Esophagus squamous epithelium (tissue), 5 donors: Measurements from ENCODE around the gene SLC18A3. TPM values are rescaled to one million over a fixed set of nuclear protein-coding genes. Genes with fewer than 3 reads are reported as not detected.

ENCODE experiments used
- DNase-seq: peaks from one replicate; lab custom pipeline; 2025; lab: John Stamatoyannopoulos, UW
- H3K27ac ChIP-seq, 4 donors: fragments of 200-600 bp; sonication (generic); one replicate each; pipeline ENCODE4 v1.5.1; 2016 to 2019; ENCODE audit warnings: mild to moderate bottlenecking in 1 of 4
- H3K27me3 ChIP-seq, 4 donors: fragments of 200-600 bp; sonication (generic); 1 replicate in 3 of 4; 2 replicates in 1 of 4; pipeline versions ENCODE4 v1.5.1 to v1.6.0; 2017 to 2021; ENCODE audit warnings: antibody characterized with exemption in 1 of 4
- H3K36me3 ChIP-seq, 3 donors: fragments of 200-600 bp; sonication (generic); one replicate each; pipeline ENCODE4 v1.5.1; 2016 to 2019
- H3K4me1 ChIP-seq, 3 donors: fragments of 200-600 bp; sonication (generic); one replicate each; pipeline ENCODE4 v1.5.1; 2017 to 2019
- H3K4me3 ChIP-seq, 4 donors: fragments of 200-600 bp; sonication (generic); 1 replicate in 3 of 4; 2 replicates in 1 of 4; pipeline ENCODE4 v1.5.1; 2016 to 2019; ENCODE audit warnings: mild to moderate bottlenecking in 2 of 4, moderate library complexity in 1 of 4
- H3K9me3 ChIP-seq, 3 donors: fragments of 200-600 bp; sonication (generic); one replicate each; pipeline ENCODE4 v1.5.1; 2016 to 2019
- POLR2A ChIP-seq, 4 donors: fragments of 450-650 bp; IDR thresholded peaks; one replicate each; pipeline ENCODE4 v1.6.1; 2017; ENCODE audit warnings: antibody characterized with exemption in 4 of 4, mild to moderate bottlenecking in 4 of 4, moderate library complexity in 3 of 4
- WGBS, 2 donors: methylation state at CpG; one replicate each; pipeline ENCODE4 v1.1.5; 2018; 5-methylcytosine and 5-hydroxymethylcytosine counted together
- intact Hi-C: fragments of 100-400 bp; cut with DNase I; formaldehyde crosslinking; loops from one replicate; pipeline ENCODE4 v1.15.0; 2022
- total RNA-seq, 4 donors: library from RNA; depleted of rRNA; stranded (reverse); fragments of >200 nt; gene quantifications; one replicate each; pipeline ENCODE4 v1.1.0, GENCODE V29; 2016
- TF ChIP-seq, protein P1 (sequence below), 6 experiments: fragments of 450-650 bp in 4 of 6; fragments of 200-600 bp in 2 of 6; sonication (generic) in 2 of 6; IDR thresholded peaks; one replicate each; pipeline ENCODE4 v1.5.1; 2016 to 2019; ENCODE audit warnings: antibody characterized with exemption in 6 of 6, mild to moderate bottlenecking in 4 of 6, moderate library complexity in 4 of 6
- donor health status: DM: yes; HTN: yes; CAD: no.

The SLC18A3 gene
- total RNA-seq, 4 donors from 2014 or later: not detected

GRCh38 chr10:49606981-49607535, 3.1 kb upstream of the SLC18A3 start:
- Histone ChIP-seq H3K4me3 (no peak overlapping the region), H3K27ac (no peak overlapping the region), H3K9me3 (no peaks in the 10 kb centered on the region), H3K36me3 (no peaks in the 10 kb centered on the region), H3K27me3 (peaks cover 25 to 93% (median 35%) of the 10 kb centered on the region in 4 donors), H3K4me1 (peaks cover 12 to 40% (median 13%) of the 10 kb centered on the region in 3 donors)
- 0 to 17% methylated on average over 5 to 8 of the region's 22 CpGs for WGBS, 2 donors
- intact Hi-C loops: no loop called here
- DNase-seq: no peak
- TF ChIP-seq, protein P1, sequence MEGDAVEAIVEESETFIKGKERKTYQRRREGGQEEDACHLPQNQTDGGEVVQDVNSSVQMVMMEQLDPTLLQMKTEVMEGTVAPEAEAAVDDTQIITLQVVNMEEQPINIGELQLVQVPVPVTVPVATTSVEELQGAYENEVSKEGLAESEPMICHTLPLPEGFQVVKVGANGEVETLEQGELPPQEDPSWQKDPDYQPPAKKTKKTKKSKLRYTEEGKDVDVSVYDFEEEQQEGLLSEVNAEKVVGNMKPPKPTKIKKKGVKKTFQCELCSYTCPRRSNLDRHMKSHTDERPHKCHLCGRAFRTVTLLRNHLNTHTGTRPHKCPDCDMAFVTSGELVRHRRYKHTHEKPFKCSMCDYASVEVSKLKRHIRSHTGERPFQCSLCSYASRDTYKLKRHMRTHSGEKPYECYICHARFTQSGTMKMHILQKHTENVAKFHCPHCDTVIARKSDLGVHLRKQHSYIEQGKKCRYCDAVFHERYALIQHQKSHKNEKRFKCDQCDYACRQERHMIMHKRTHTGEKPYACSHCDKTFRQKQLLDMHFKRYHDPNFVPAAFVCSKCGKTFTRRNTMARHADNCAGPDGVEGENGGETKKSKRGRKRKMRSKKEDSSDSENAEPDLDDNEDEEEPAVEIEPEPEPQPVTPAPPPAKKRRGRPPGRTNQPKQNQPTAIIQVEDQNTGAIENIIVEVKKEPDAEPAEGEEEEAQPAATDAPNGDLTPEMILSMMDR (IDR thresholded peaks at IDR 0.05): no peak
- no peak for TF ChIP-seq POLR2A (IDR thresholded peaks at IDR 0.05)

- WGBS, 2 donors: 15 to 16% methylated on average over 10 to 11 of the region's 14 CpGs
- peaks cover 25 to 95% (median 41%) of the 10 kb centered on the region in 4 donors for H3K27me3 ChIP-seq
- DNase-seq: no peak
- no peak for TF ChIP-seq POLR2A (IDR thresholded peaks at IDR 0.05)
- TF ChIP-seq, protein P1 (IDR thresholded peaks at IDR 0.05): no peak
- intact Hi-C loops: no loop called here
- no peaks in the 10 kb centered on the region for H3K9me3 ChIP-seq
- H3K4me3 ChIP-seq: no peak overlapping the region
- H3K36me3 ChIP-seq: no peaks in the 10 kb centered on the region
- H3K4me1 ChIP-seq: peaks cover 12 to 46% (median 13%) of the 10 kb centered on the region in 3 donors
- H3K27ac ChIP-seq: no peak overlapping the region
Measured at GRCh38 chr10:49608166-49609005, 1.7 kb upstream of the SLC18A3 start.

- Histone ChIP-seq H3K36me3 (no peaks in the 10 kb centered on the region), H3K9me3 (no peaks in the 10 kb centered on the region), H3K4me3 (no peak overlapping the region), H3K27me3 (peaks cover 25 to 95% (median 42%) of the 10 kb centered on the region in 4 donors), H3K4me1 (peaks cover 12 to 48% (median 13%) of the 10 kb centered on the region in 3 donors), H3K27ac (no peak overlapping the region)
- 0% methylated on average over 2 of the region's 19 CpGs; no CpG with 5 or more reads in 1 of the 2 donors for WGBS, 2 donors
- intact Hi-C loops: no loop called here
- DNase-seq: no peak
- no peak for TF ChIP-seq POLR2A (IDR thresholded peaks at IDR 0.05)
- TF ChIP-seq, protein P1 (IDR thresholded peaks at IDR 0.05): no peak
Measured at GRCh38 chr10:49609006-49609282, 1.2 kb upstream of the SLC18A3 start.

DNA sequence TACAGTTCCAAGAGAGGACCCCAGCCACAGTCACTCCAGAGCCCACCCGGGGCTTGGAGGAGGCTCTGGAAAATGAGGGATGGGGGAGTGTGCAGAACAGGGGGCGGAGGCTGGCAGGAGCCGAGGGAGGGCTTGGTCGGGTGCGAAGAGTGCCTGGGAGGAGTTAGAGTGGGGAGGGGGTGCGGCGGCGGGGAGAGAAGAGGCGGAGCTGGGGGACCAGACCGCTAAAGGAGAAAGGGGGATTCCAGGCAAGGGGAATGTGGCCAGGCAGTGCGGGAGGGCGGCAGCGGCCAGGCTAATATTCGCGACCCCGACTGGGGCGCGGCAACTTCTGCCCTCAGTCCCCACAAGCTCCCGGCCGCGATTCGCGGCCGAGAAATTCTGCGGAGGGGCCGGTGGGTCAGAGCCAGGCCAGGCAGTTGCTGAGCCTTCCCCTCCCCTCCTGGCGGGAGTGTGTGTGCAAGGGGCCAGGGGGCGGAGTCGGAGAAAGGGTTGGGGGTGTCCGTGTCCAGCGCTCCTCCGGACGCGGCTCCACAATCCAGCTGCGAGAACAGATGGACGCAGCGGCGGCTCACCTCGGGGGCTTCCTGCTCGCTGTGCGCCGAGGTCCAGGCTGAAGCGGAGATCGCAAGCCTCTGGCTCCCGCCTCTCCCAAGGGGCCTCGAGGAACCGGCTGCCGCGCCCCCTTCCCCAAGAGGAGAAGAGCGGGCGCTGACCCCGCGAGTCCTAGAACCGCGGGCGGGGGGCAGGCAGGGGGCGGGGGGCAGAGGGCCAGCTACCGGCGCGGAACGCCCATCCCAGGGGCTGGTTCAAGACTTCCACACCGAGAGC, 612 bp upstream of the SLC18A3 start:
- Histone ChIP-seq H3K4me1 (peaks cover 12 to 53% (median 13%) of the 10 kb centered on the region in 3 donors), H3K9me3 (no peaks in the 10 kb centered on the region), H3K36me3 (no peaks in the 10 kb centered on the region), H3K27me3 (peaks cover 25 to 97% (median 45%) of the 10 kb centered on the region in 4 donors), H3K27ac (no peak overlapping the region), H3K4me3 (peak overlapping the region in 2 of 4 donors; percentile 21 to 42)
- WGBS, 2 donors: 4 to 14% methylated on average over 17 to 23 of the region's 62 CpGs
- no peak for TF ChIP-seq POLR2A (IDR thresholded peaks at IDR 0.05)
- TF ChIP-seq, protein P1 (IDR thresholded peaks at IDR 0.05): no peak
- no peak for DNase-seq
- intact Hi-C loops: no loop called here
